KOPT-K1 (cell line): ENCODE data around the gene CDK11A.
"Not testable (repeated sequence)": the region's sequence is repeated elsewhere in the genome, so short reads cannot be mapped to it uniquely, and the experiment has no call there.

ENCODE experiments used
- H3K27ac ChIP-seq: fragments of 200-600 bp; sonication (generic); 2 replicates; pipeline ENCODE4 v1.5.1; 2016; ENCODE audit warnings: antibody characterized with exemption, mild to moderate bottlenecking, low read depth, low read length; ENCODE audit not compliant: poor library complexity, severe bottlenecking
- H3K36me3 ChIP-seq: fragments of 200-600 bp; sonication (generic); 2 replicates; pipeline ENCODE4 v1.5.1; 2017; ENCODE audit warnings: antibody characterized with exemption, mild to moderate bottlenecking, low read length, moderate library complexity; ENCODE audit not compliant: insufficient read depth
- H3K9me3 ChIP-seq: fragments of 200-600 bp; sonication (generic); 2 replicates; pipeline ENCODE4 v1.5.1; 2017; ENCODE audit warnings: antibody characterized with exemption, low read length, mild to moderate bottlenecking; ENCODE audit not compliant: insufficient read depth, poor library complexity, severe bottlenecking

The CDK11A gene

GRCh38 chr1:1724035-1724864, at the start of gene CDK11A:
TSS of gene CDK11A (minus strand) at chr1:1724357. CDS start at chr1:1722818, 1,539 bp downstream.
- Histone ChIP-seq H3K27ac (peak within 1 kb of the TSS; percentile 59), H3K36me3 (peaks cover 31% of the 10 kb centered on the region)
- not testable (repeated sequence) for H3K9me3 ChIP-seq

GRCh38 chr1:1773874-1774273, 49.7 kb upstream of the CDK11A start:
- Histone ChIP-seq H3K36me3 (peaks cover 38% of the 10 kb centered on the region), H3K27ac (no peak overlapping the region), H3K9me3 (peaks cover 21% of the 10 kb centered on the region)

- H3K27ac ChIP-seq = no peak overlapping the region
Measured at GRCh38 chr1:1771096-1771495, 46.9 kb upstream of the CDK11A start.

GRCh38 chr1:1770102-1770501, 45.9 kb upstream of the CDK11A start:
- Histone ChIP-seq H3K27ac (no peak overlapping the region), H3K9me3 (peaks cover 21% of the 10 kb centered on the region), H3K36me3 (peaks cover 69% of the 10 kb centered on the region)

More at GRCh38 chr1:1771096-1771495, 46.9 kb upstream of the CDK11A start:
- Histone ChIP-seq H3K36me3 (peaks cover 64% of the 10 kb centered on the region), H3K9me3 (peaks cover 21% of the 10 kb centered on the region)

GRCh38 chr1:1768249-1768992, 44.3 kb upstream of the CDK11A start:
- H3K36me3 ChIP-seq = peaks cover 86% of the 10 kb centered on the region
- peaks cover 21% of the 10 kb centered on the region for H3K9me3 ChIP-seq
- no peak overlapping the region for H3K27ac ChIP-seq

- Histone ChIP-seq H3K27ac (no peak overlapping the region), H3K36me3 (peaks cover 92% of the 10 kb centered on the region), H3K9me3 (no peaks in the 10 kb centered on the region)
Measured at GRCh38 chr1:1764876-1765470, 40.8 kb upstream of the CDK11A start.

- Histone ChIP-seq H3K36me3 (peaks cover 92% of the 10 kb centered on the region), H3K27ac (no peak overlapping the region), H3K9me3 (no peaks in the 10 kb centered on the region)
Measured at GRCh38 chr1:1763657-1764621, 39.8 kb upstream of the CDK11A start.

GRCh38 chr1:1761504-1762376, 37.6 kb upstream of the CDK11A start:
- peaks cover 91% of the 10 kb centered on the region for H3K36me3 ChIP-seq
- no peak overlapping the region for H3K27ac ChIP-seq
- H3K9me3 ChIP-seq = no peaks in the 10 kb centered on the region

GRCh38 chr1:1760715-1761114, 36.6 kb upstream of the CDK11A start:
- Histone ChIP-seq H3K27ac (no peak overlapping the region), H3K36me3 (peaks cover 97% of the 10 kb centered on the region), H3K9me3 (no peaks in the 10 kb centered on the region)

GRCh38 chr1:1760345-1760650, 36.1 kb upstream of the CDK11A start:
- H3K27ac ChIP-seq = no peak overlapping the region
- peaks cover 98% of the 10 kb centered on the region for H3K36me3 ChIP-seq

GRCh38 chr1:1759456-1760344, 35.5 kb upstream of the CDK11A start:
- Histone ChIP-seq H3K9me3 (no peaks in the 10 kb centered on the region), H3K36me3 (peaks cover 98% of the 10 kb centered on the region), H3K27ac (no peak overlapping the region)

More at GRCh38 chr1:1760345-1760650, 36.1 kb upstream of the CDK11A start:
- no peaks in the 10 kb centered on the region for H3K9me3 ChIP-seq

GRCh38 chr1:1758692-1759455, 34.7 kb upstream of the CDK11A start:
- H3K27ac ChIP-seq = no peak overlapping the region
- no peaks in the 10 kb centered on the region for H3K9me3 ChIP-seq
- H3K36me3 ChIP-seq = peaks cover 98% of the 10 kb centered on the region
